GM20000 (cell line): Measurements from ENCODE around the gene UAP1.
A peak's percentile ranks its signal among the peaks of the same experiment; 100 is the strongest.

ENCODE experiments used
- DNase-seq: peaks from one replicate; pipeline ENCODE4 v3.0.0; 2012; ENCODE audit warnings: low spot score
- TF ChIP-seq, protein P1 (sequence below): IDR thresholded peaks from 2 replicates; pipeline ENCODE4 v1.5.1; 2012; ENCODE audit warnings: mild to moderate bottlenecking, control low read depth; ENCODE audit errors: extremely low read depth, missing control alignments

The UAP1 gene

DNA sequence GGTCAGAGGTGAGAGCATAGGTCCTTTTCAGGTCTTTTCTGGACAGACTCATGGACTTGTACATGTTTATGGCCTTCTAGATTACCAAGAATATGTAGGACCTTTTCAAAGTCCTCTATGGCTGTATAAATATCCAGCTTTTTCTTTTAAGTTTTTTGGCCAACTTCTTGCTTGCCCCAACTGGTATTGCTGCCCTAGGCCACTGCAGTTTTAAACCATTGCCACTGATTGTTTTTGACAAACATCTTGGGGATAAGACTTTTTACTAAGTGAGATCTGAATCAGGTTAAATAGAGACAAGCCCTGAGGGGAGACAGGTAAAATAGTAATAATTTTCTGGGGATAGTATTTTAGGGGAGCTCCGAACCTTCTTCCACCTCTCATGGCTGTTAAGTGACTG lies 56.0 kb downstream of the UAP1 start:
- TF ChIP-seq, protein P1, sequence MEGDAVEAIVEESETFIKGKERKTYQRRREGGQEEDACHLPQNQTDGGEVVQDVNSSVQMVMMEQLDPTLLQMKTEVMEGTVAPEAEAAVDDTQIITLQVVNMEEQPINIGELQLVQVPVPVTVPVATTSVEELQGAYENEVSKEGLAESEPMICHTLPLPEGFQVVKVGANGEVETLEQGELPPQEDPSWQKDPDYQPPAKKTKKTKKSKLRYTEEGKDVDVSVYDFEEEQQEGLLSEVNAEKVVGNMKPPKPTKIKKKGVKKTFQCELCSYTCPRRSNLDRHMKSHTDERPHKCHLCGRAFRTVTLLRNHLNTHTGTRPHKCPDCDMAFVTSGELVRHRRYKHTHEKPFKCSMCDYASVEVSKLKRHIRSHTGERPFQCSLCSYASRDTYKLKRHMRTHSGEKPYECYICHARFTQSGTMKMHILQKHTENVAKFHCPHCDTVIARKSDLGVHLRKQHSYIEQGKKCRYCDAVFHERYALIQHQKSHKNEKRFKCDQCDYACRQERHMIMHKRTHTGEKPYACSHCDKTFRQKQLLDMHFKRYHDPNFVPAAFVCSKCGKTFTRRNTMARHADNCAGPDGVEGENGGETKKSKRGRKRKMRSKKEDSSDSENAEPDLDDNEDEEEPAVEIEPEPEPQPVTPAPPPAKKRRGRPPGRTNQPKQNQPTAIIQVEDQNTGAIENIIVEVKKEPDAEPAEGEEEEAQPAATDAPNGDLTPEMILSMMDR, result no peak
- no peak for DNase-seq

DNA sequence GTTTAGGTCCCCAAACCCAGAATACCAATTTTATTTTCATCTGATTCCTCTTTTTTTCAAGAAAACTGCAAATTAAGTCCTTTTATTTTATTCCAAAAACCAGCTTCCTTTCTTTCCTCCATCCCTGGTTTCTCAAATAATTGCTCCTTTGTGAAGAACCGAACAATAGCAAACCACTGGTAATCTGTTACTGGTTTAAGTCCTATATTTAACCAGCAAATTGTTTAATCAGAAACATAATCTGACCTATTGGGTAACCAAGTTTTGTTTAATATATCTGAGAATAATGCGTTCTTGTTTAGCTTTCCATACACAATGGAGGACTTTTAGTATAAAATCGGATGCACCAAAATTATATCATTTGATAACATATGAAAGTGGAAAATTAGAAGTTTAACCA lies 57.6 kb downstream of the UAP1 start:
- TF ChIP-seq, protein P1, result no peak
- DNase-seq, result no peak

DNA sequence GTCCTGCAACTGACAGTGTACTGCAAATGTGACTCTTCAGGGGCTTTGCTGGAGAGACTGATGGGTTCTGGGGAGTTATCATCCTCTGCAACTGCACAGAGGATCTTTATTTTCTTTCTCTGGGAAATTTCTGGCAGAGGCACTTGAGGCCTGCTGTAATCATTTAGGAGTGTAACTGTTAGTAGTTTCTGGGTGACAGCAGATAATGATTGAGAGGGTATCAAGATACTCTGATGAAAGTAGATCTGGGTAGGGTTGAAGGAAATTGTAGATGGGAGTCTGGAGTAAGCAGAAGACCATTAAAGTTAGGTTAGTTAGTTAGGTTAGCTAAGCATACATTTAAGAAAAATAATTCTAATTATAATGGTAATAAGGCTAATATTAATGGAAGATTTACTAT lies 59.7 kb downstream of the UAP1 start:
- DNase-seq, result no peak
- TF ChIP-seq, protein P1, result no peak

DNA sequence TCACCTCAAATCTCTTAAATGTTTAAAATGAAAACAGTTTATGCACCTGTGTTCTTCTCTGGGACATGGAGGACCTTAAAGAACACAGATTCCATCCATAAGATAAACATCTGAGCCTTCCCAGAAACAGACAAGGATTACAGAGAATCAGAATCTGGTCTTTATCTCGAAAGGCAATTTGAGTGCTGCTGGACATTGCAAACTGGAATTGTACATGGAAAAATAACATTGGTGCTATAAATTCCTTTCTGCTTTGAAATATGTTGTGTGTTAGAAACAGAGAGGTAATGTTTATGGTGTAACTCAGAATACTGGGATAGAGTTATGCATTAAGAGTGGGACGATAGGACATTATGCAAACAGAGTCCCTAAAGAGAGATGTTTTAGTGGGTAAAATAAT lies 64.2 kb downstream of the UAP1 start:
- DNase-seq, result no peak
- TF ChIP-seq, protein P1, result no peak

DNA sequence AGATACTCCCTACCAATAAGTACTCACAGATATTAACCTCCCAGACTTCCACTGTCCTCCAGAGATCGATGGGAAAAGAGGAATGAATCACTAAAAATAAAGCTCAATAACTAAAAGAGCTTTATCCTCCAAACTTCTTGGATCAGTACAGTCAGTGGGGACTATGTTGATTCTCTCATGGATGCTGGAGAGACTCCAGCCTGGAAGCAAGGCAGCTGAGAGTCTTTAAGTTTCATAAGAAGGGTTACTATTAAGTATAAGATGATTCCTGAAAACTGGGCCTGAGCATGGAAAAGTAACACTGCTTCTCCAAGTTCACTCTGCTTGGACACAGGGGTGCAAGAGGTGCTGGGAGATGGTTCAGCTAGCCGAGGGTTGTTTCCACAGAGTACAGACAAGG lies 64.6 kb downstream of the UAP1 start:
- DNase-seq, result no peak
- TF ChIP-seq, protein P1, result no peak

DNA sequence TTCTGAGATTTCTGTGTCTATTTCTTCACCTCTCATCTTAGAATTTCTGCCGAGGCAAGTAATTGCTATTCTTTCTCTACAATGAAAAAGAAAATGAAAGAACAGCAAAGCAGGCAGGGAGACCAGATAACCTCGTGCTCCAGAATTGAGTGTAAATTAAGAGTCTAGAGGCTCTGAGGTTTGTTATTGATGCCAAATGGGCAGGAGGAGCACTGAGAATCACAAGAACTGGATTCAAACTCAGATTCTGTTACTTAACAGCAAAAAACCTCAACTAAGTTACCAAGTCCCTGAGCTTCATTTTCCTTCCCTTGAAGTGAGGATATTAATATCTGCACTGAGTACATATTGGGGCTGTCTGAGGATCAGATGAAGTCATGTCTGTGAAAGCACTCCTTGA lies 65.2 kb downstream of the UAP1 start:
- TF ChIP-seq, protein P1, result no peak

DNA sequence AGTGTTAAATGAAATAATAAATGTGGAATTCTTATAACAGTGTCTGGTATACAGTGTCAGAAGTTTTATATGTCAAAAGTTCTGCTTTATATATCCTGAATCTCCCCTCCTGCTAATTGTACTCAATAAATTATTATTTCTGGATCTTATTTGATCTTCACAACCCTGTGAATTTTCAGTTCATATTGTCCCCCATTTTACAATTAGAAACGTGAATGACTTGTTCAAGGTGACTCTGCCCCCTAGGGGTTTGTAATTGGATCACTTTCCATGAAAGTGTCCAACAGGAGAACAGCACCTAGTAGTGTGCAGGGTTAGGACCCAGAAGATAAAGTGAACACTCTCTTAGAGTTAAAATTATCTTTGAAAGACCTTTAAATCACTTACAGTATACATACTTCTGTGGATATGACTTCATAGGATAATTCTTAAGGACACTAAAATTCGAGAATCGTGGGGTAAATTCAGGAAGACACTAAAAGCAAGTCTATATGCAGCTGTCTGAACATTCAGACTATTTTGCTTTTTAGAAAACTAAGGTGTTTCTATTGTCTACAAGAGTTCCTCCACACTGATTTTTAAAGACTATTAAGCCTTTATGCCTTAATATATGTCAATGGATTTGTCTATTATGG lies 66.3 kb downstream of the UAP1 start:
- DNase-seq, result no peak
- TF ChIP-seq, protein P1, result peak; percentile 13

More for the DNA sequence above, 65.2 kb downstream of the UAP1 start:
- DNase-seq, result peak; percentile 27
